Measurements from ENCODE around the gene GUCY1B1.

The GUCY1B1 gene

DNA sequence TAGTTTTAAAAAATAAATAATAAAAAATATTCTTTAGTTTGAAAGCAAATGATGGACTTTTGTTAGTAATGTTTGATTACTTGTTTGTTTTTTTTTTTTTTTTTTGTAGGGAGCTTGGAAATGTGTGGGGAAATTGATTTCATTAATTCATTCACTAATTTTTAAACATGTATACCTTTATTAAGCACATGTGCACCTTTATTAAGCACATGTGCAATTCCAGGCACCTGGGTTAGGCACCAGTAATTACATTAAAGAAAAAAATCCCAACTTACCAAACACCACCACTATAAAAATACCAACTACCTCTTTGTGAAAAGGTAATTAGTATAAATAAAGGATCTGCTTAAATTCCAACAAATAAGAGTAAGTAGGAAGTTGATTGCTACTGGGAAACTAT lies 9.5 kb downstream of the GUCY1B1 start:
- no peak for TF ChIP-seq EZH2phosphoT487 (IDR thresholded peaks at IDR 0.05; ENCODE audit: borderline replicate concordance, low read length)
- TF ChIP-seq, protein P1, sequence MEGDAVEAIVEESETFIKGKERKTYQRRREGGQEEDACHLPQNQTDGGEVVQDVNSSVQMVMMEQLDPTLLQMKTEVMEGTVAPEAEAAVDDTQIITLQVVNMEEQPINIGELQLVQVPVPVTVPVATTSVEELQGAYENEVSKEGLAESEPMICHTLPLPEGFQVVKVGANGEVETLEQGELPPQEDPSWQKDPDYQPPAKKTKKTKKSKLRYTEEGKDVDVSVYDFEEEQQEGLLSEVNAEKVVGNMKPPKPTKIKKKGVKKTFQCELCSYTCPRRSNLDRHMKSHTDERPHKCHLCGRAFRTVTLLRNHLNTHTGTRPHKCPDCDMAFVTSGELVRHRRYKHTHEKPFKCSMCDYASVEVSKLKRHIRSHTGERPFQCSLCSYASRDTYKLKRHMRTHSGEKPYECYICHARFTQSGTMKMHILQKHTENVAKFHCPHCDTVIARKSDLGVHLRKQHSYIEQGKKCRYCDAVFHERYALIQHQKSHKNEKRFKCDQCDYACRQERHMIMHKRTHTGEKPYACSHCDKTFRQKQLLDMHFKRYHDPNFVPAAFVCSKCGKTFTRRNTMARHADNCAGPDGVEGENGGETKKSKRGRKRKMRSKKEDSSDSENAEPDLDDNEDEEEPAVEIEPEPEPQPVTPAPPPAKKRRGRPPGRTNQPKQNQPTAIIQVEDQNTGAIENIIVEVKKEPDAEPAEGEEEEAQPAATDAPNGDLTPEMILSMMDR (IDR thresholded peaks at IDR 0.05; ENCODE audit: low read depth, low read length, poor library complexity, severe bottlenecking), result no peak
- H3F3A ChIP-seq (ENCODE audit: control insufficient read depth, insufficient read depth), result no peaks in the 10 kb centered on the region

DNA sequence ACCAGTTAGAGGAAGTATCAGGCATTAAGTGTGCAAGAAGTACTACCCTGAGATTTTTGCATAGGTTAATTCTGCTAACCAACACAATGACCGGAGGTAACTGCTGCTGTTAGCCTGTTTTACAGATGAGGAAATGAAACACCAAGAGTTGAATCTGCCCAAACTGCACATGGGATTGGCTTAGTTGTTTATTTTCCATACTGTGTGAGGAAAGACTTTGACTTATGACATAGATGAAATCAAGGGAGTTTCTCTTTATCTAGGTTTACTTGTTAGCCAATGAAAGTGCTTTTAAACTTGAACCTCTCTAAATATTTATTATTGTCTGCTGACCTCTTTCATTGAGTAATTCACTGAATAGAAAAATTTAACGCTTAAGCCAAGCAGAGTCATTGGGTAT lies 10.3 kb downstream of the GUCY1B1 start:
- Histone ChIP-seq H3K4me1 (ENCODE audit: control insufficient read depth, low read length) (no peaks in the 10 kb centered on the region), H3K4me2 (ENCODE audit: low read length) (no peak overlapping the region), H3K79me2 (ENCODE audit: control insufficient read depth, low read length) (no peaks in the 10 kb centered on the region), H4K20me1 (ENCODE audit: control insufficient read depth, insufficient read depth, low read depth, low read length) (no peaks in the 10 kb centered on the region), H3K9me3 (ENCODE audit: control insufficient read depth, insufficient read depth, low read length) (no peaks in the 10 kb centered on the region), H3K9me2 (replicated peaks; ENCODE audit: control insufficient read depth, low read length) (no peaks in the 10 kb centered on the region), H3K27ac (ENCODE audit: low read depth, low read length) (no peak overlapping the region), H3K4me3 (ENCODE audit: low read length) (no peak overlapping the region), H3F3A (ENCODE audit: control insufficient read depth, insufficient read depth) (no peaks in the 10 kb centered on the region), H3K36me3 (ENCODE audit: control insufficient read depth, low read length) (no peaks in the 10 kb centered on the region), H3K27me3 (ENCODE audit: control insufficient read depth, low read length) (no peaks in the 10 kb centered on the region)
- TF ChIP-seq, protein P1 (IDR thresholded peaks at IDR 0.05; ENCODE audit: low read depth, low read length, poor library complexity, severe bottlenecking), result no peak
- TF ChIP-seq EZH2phosphoT487 (IDR thresholded peaks at IDR 0.05; ENCODE audit: borderline replicate concordance, low read length), result no peak

More for the DNA sequence above, 9.5 kb downstream of the GUCY1B1 start:
- Histone ChIP-seq H3K9me3 (ENCODE audit: control insufficient read depth, insufficient read depth, low read length) (no peaks in the 10 kb centered on the region), H3K79me2 (ENCODE audit: control insufficient read depth, low read length) (no peaks in the 10 kb centered on the region), H3K27ac (ENCODE audit: low read depth, low read length) (no peak overlapping the region), H3K4me3 (ENCODE audit: low read length) (no peak overlapping the region), H3K27me3 (ENCODE audit: control insufficient read depth, low read length) (no peaks in the 10 kb centered on the region), H3K4me1 (ENCODE audit: control insufficient read depth, low read length) (no peaks in the 10 kb centered on the region), H4K20me1 (ENCODE audit: control insufficient read depth, insufficient read depth, low read depth, low read length) (no peaks in the 10 kb centered on the region), H3K36me3 (ENCODE audit: control insufficient read depth, low read length) (no peaks in the 10 kb centered on the region), H3K9me2 (replicated peaks; ENCODE audit: control insufficient read depth, low read length) (no peaks in the 10 kb centered on the region), H3K4me2 (ENCODE audit: low read length) (no peak overlapping the region)

DNA sequence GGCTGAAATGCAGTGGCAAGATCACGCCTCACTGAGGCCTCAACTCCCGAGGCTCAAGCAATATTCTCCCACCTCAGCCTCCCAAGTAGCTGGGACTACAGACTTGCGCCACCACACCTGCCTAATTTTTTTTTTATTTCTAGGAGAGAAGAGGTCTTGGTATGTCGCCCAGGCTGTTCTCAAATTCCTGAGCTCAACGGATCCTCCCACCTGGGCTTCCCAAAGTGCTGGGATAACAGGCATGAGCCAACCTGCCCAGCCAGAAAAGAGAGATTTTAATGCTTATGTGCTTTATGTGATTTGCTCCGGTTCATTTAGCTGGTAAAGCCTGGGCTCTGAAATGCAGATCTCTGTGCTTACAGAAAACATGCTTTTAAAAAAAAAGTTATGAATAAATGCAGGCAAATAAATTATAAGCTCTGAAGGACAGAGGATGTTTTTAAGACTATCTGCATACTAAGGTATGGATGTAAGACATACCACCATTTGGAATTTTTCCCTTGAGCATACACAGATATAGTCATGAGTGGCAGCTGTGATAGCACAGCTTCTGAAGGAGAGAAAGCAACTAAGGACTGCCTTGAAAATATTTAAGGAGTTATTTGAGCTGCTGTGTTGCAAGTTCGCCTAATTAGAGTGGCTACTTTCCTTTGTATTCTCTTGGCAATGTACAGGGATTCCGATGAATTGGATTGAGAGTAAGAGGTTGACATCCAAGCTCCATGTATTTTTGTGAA lies 13.8 kb downstream of the GUCY1B1 start:
- Histone ChIP-seq H3K4me1 (ENCODE audit: control insufficient read depth, low read length) (no peaks in the 10 kb centered on the region), H3K27me3 (ENCODE audit: control insufficient read depth, low read length) (no peaks in the 10 kb centered on the region), H3K36me3 (ENCODE audit: control insufficient read depth, low read length) (no peaks in the 10 kb centered on the region), H3K27ac (ENCODE audit: low read depth, low read length) (no peak overlapping the region), H3K79me2 (ENCODE audit: control insufficient read depth, low read length) (no peaks in the 10 kb centered on the region), H4K20me1 (ENCODE audit: control insufficient read depth, insufficient read depth, low read depth, low read length) (no peaks in the 10 kb centered on the region), H3K9me2 (replicated peaks; ENCODE audit: control insufficient read depth, low read length) (no peaks in the 10 kb centered on the region), H3F3A (ENCODE audit: control insufficient read depth, insufficient read depth) (no peaks in the 10 kb centered on the region), H3K4me3 (ENCODE audit: low read length) (no peak overlapping the region), H3K9me3 (ENCODE audit: control insufficient read depth, insufficient read depth, low read length) (no peaks in the 10 kb centered on the region), H3K4me2 (ENCODE audit: low read length) (no peak overlapping the region)
- TF ChIP-seq, protein P1 (IDR thresholded peaks at IDR 0.05; ENCODE audit: low read depth, low read length, poor library complexity, severe bottlenecking), result no peak
- TF ChIP-seq EZH2phosphoT487 (IDR thresholded peaks at IDR 0.05; ENCODE audit: borderline replicate concordance, low read length), result no peak

Measured in DOHH2 (cell line).